Esophagus muscularis mucosa (tissue), 4 donors: ENCODE results near the gene LSM2.
"Not testable (repeated sequence)": the region's sequence is repeated elsewhere in the genome, so short reads cannot be mapped to it uniquely, and the experiment has no call there.

Source experiments
- EP300 ChIP-seq: sonication (generic); formaldehyde crosslinking; IDR thresholded peaks from one replicate; pipeline ENCODE4 v1.6.1; 2017; ENCODE audit warnings: antibody characterized with exemption
- POLR2A ChIP-seq: fragments of 450-650 bp; IDR thresholded peaks from one replicate; pipeline ENCODE4 v1.6.1; 2017; ENCODE audit warnings: antibody characterized with exemption, moderate library complexity, mild to moderate bottlenecking, low read depth
- POLR2AphosphoS5 ChIP-seq, 2 donors: sonication (generic); formaldehyde crosslinking; IDR thresholded peaks; one replicate each; pipeline ENCODE4 v1.6.1; 2017; ENCODE audit warnings: antibody characterized with exemption in 2 of 2
- TF ChIP-seq, protein P1 (sequence below), 3 experiments: fragments of 200-600 bp in 2 of 3; fragments of 450-650 bp in 1 of 3; sonication (generic) in 2 of 3; IDR thresholded peaks; one replicate each; pipeline ENCODE4 v1.5.1; 2017 to 2019; ENCODE audit warnings: antibody characterized with exemption in 3 of 3, mild to moderate bottlenecking in 2 of 3, moderate library complexity in 1 of 3

DNA sequence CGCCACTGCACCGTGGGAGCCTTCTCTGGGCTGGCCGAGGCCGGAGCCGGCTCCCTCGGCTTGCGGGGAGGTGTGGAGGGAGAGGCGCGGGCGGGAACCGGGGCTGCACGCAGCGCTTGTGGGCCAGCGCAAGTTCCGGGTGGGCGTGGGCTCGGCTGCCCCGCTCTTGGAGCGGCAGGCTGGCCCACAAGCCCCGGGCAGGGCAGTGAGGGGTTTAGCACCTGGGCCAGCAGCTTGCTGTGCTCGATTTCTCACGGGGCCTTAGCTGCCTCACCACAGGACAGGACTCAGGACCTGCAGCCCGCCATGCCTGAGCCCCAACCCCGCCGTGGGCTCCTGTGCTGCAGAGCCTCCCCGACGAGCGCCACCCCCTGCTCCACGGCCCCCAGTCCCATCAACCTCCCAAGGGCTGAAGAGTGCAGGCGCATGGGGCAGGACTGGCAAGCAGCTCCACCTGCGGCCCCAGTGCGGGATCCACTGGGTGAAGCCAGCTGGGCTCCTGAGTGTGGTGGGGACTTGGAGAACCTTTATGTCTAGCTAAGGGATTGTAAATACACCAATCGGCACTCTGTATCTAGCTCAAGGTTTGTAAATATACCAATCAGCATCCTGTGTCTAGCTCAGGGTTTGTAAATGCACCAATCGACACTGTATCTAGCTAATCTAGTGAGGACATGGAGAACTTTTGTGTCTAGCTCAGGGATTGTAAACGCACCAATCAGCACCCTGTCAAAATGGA, 45.4 kb upstream of the LSM2 start:
- not testable (repeated sequence) for TF ChIP-seq POLR2AphosphoS5 (IDR thresholded peaks at IDR 0.05); EP300; POLR2A
- TF ChIP-seq, protein P1, sequence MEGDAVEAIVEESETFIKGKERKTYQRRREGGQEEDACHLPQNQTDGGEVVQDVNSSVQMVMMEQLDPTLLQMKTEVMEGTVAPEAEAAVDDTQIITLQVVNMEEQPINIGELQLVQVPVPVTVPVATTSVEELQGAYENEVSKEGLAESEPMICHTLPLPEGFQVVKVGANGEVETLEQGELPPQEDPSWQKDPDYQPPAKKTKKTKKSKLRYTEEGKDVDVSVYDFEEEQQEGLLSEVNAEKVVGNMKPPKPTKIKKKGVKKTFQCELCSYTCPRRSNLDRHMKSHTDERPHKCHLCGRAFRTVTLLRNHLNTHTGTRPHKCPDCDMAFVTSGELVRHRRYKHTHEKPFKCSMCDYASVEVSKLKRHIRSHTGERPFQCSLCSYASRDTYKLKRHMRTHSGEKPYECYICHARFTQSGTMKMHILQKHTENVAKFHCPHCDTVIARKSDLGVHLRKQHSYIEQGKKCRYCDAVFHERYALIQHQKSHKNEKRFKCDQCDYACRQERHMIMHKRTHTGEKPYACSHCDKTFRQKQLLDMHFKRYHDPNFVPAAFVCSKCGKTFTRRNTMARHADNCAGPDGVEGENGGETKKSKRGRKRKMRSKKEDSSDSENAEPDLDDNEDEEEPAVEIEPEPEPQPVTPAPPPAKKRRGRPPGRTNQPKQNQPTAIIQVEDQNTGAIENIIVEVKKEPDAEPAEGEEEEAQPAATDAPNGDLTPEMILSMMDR (IDR thresholded peaks at IDR 0.05): not testable (repeated sequence)
